ENCODE data around the gene CASP7. TPM values are rescaled to one million over a fixed set of nuclear protein-coding genes. Genes with fewer than 3 reads are reported as not detected.
"Not testable (repeated sequence)": the region's sequence is repeated elsewhere in the genome, so short reads cannot be mapped to it uniquely, and the experiment has no call there.

Gene CASP7
- total RNA-seq (2014; rRNA removed; shearing (Covaris generic); ENCODE audit: low replicate concordance) = 30.7 and 48.5 TPM in 2 replicates

GRCh38 chr10:113679463-113680189 lies at the start of gene CASP7:
CASP7 (plus strand) TSS chr10:113679912; CDS start chr10:113697494, 17,582 bp downstream.
- DNase-seq = peak; percentile 77
- Histone ChIP-seq H3K9me3 (peaks cover 4% of the 10 kb centered on the region), H3K4me3 (peak within 1 kb of the TSS; percentile 93), H3K27me3 (no peaks in the 10 kb centered on the region), H3K36me3 (peaks cover 8% of the 10 kb centered on the region)

GRCh38 chr10:113630929-113631533 lies 48.7 kb upstream of the CASP7 start:
- Histone ChIP-seq H3K4me3 (no peak overlapping the region), H3K9me3 (no peaks in the 10 kb centered on the region), H3K36me3 (no peaks in the 10 kb centered on the region), H3K27me3 (0 out of 2 replicates have a peak, but pooled peaks cover 2% of the 10 kb centered on the region)
- DNase-seq = no peak

GRCh38 chr10:113631684-113632367 lies 47.9 kb upstream of the CASP7 start:
- Histone ChIP-seq H3K4me3 (no peak overlapping the region), H3K9me3 (no peaks in the 10 kb centered on the region), H3K36me3 (no peaks in the 10 kb centered on the region), H3K27me3 (0 out of 2 replicates have a peak, but pooled peaks cover 2% of the 10 kb centered on the region)
- DNase-seq = no peak

GRCh38 chr10:113639966-113640365 lies 39.7 kb upstream of the CASP7 start:
- H3K4me3 ChIP-seq = no peak overlapping the region
- H3K36me3 ChIP-seq = no peaks in the 10 kb centered on the region
- peaks cover 17% of the 10 kb centered on the region for H3K27me3 ChIP-seq
- H3K9me3 ChIP-seq = no peaks in the 10 kb centered on the region
- DNase-seq = no peak

GRCh38 chr10:113641702-113642101 lies 38.0 kb upstream of the CASP7 start:
- Histone ChIP-seq H3K4me3 (no peak overlapping the region), H3K27me3 (peaks cover 17% of the 10 kb centered on the region), H3K36me3 (no peaks in the 10 kb centered on the region), H3K9me3 (no peaks in the 10 kb centered on the region)
- DNase-seq = no peak

GRCh38 chr10:113643183-113643582 lies 36.5 kb upstream of the CASP7 start:
- no peaks in the 10 kb centered on the region for H3K9me3 ChIP-seq
- H3K27me3 ChIP-seq = peaks cover 15% of the 10 kb centered on the region

GRCh38 chr10:113644185-113645120 lies 35.3 kb upstream of the CASP7 start:
- Histone ChIP-seq H3K9me3 (no peaks in the 10 kb centered on the region), H3K4me3 (no peak overlapping the region), H3K36me3 (no peaks in the 10 kb centered on the region), H3K27me3 (peaks cover 8% of the 10 kb centered on the region)
- peak; percentile 31 for DNase-seq

More at GRCh38 chr10:113643183-113643582, 36.5 kb upstream of the CASP7 start:
- DNase-seq = no peak
- Histone ChIP-seq H3K4me3 (no peak overlapping the region), H3K36me3 (no peaks in the 10 kb centered on the region)

- no peaks in the 10 kb centered on the region for H3K27me3 ChIP-seq
- no peaks in the 10 kb centered on the region for H3K36me3 ChIP-seq
- no peak overlapping the region for H3K4me3 ChIP-seq
- H3K9me3 ChIP-seq = no peaks in the 10 kb centered on the region
- no peak for DNase-seq
Observed at GRCh38 chr10:113646336-113647201, 33.1 kb upstream of the CASP7 start.

- no peaks in the 10 kb centered on the region for H3K27me3 ChIP-seq
- no peak for DNase-seq
- H3K36me3 ChIP-seq = no peaks in the 10 kb centered on the region
- no peak overlapping the region for H3K4me3 ChIP-seq
- no peaks in the 10 kb centered on the region for H3K9me3 ChIP-seq
Observed at GRCh38 chr10:113647812-113648211, 31.9 kb upstream of the CASP7 start.

- Histone ChIP-seq H3K27me3 (no peaks in the 10 kb centered on the region), H3K36me3 (no peaks in the 10 kb centered on the region), H3K4me3 (no peak overlapping the region), H3K9me3 (no peaks in the 10 kb centered on the region)
- peak; percentile 20 for DNase-seq
Observed at GRCh38 chr10:113648478-113648877, 31.2 kb upstream of the CASP7 start.

- H3K36me3 ChIP-seq = no peaks in the 10 kb centered on the region
Observed at GRCh38 chr10:113650172-113650571, 29.5 kb upstream of the CASP7 start.

GRCh38 chr10:113651021-113651420 lies 28.7 kb upstream of the CASP7 start:
- H3K9me3 ChIP-seq = no peaks in the 10 kb centered on the region

More at GRCh38 chr10:113650172-113650571, 29.5 kb upstream of the CASP7 start:
- Histone ChIP-seq H3K9me3 (no peaks in the 10 kb centered on the region), H3K27me3 (peaks cover 4% of the 10 kb centered on the region; the same call in 1 of the 2 replicates), H3K4me3 (no peak overlapping the region)
- DNase-seq = no peak

GRCh38 chr10:113651898-113652297 lies 27.8 kb upstream of the CASP7 start:
- Histone ChIP-seq H3K27me3 (peaks cover 4% of the 10 kb centered on the region; the same call in 1 of the 2 replicates), H3K36me3 (no peaks in the 10 kb centered on the region), H3K9me3 (no peaks in the 10 kb centered on the region), H3K4me3 (no peak overlapping the region)
- DNase-seq = no peak

More at GRCh38 chr10:113651021-113651420, 28.7 kb upstream of the CASP7 start:
- DNase-seq = no peak
- no peaks in the 10 kb centered on the region for H3K36me3 ChIP-seq
- peaks cover 4% of the 10 kb centered on the region; the same call in 1 of the 2 replicates for H3K27me3 ChIP-seq
- no peak overlapping the region for H3K4me3 ChIP-seq

- not testable (repeated sequence) for H3K4me3 ChIP-seq, H3K36me3 ChIP-seq, H3K9me3 ChIP-seq, DNase-seq, H3K27me3 ChIP-seq
Observed at GRCh38 chr10:113652456-113652855, 27.3 kb upstream of the CASP7 start.

- Histone ChIP-seq H3K4me3 (no peak overlapping the region), H3K36me3 (no peaks in the 10 kb centered on the region), H3K9me3 (no peaks in the 10 kb centered on the region), H3K27me3 (peaks cover 9% of the 10 kb centered on the region; the same call in 1 of the 2 replicates)
- DNase-seq = no peak
Observed at GRCh38 chr10:113656896-113657295, 22.8 kb upstream of the CASP7 start.

Measured in MG63 (cell line).